Left ventricle myocardium inferior (tissue), 1 donor: Measurements from ENCODE around the gene ATXN7. TPM values are rescaled to one million over a fixed set of nuclear protein-coding genes. Genes with fewer than 3 reads are reported as not detected.

Experiments
- DNase-seq: peaks from one replicate; pipeline ENCODE4 v3.0.0-alpha.2; 2020
- H3K27ac ChIP-seq: fragments of 200-600 bp; replicated peaks from 2 replicates; pipeline ENCODE4 v1.8.0; 2021
- H3K27me3 ChIP-seq: fragments of 200-600 bp; 2 replicates; pipeline ENCODE4 v1.8.0; 2021; ENCODE audit warnings: low read depth
- H3K36me3 ChIP-seq: fragments of 200-600 bp; 2 replicates; pipeline ENCODE4 v1.8.0; 2021
- H3K4me1 ChIP-seq: fragments of 200-600 bp; 2 replicates; pipeline ENCODE4 v1.8.0; 2021
- H3K4me3 ChIP-seq: fragments of 200-600 bp; 2 replicates; pipeline ENCODE4 v1.8.0; 2021; ENCODE audit warnings: mild to moderate bottlenecking, moderate library complexity
- H3K9me3 ChIP-seq: fragments of 200-600 bp; replicated peaks from 2 replicates; pipeline ENCODE4 v1.8.0; 2021
- intact Hi-C: fragments of 100-400 bp; cut with micrococcal nuclease; formaldehyde crosslinking; loops from one replicate; pipeline ENCODE4 v1.11.0; 2022
- total RNA-seq: library from RNA; stranded (reverse); fragmentation: NEBNext Ultra II Directional; extraction: Animal tissue kit (Norgen Biotek cat#: 25700); gene quantifications from one replicate; pipeline ENCODE4 v1.2.1, GENCODE V29; 2021
- TF ChIP-seq, protein P1 (sequence below): fragments of 200-600 bp; IDR thresholded peaks from 2 replicates; pipeline ENCODE4 v1.8.0; 2021; ENCODE audit warnings: antibody characterized with exemption, mild to moderate bottlenecking, borderline replicate concordance
- donor health status: DM: no; HTN: yes; CAD: no; lungs with severe emphysema.

Gene ATXN7
- total RNA-seq, 1 donor from 2014 or later, result 12.1 TPM

DNA sequence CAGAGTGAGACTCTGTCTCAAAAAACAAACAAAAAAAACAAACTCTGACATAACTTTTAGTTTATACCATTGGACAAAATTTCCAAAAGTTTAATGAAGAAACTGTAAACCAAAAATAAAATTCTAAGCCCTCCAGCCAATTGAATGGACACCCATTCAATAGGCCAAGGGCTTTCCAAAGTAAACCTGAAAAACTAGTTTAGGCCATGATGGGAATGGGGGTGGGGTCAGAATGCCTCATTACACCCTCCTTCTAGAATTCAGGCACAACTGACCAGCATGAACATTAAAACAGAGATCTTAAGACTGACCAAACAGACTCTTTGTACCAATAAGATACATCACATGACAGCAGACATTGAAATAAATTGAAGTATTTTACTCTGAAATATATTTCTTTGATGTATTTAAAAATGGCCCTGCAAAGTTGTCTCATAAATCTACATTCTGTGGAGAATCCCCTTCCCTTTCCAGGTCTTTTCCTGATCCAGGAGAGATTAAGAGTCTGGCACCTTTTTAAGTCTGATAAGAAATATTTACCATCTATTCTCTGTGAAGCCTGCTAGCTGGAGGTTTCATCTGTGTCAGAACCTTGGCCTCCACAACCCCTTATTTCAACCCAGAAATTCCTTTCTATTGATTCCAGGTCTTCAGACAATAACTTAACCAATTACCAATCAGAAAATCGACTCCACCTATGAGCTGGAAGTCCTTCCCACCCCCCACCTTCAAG, 15.8 kb upstream of the ATXN7 start:
- TF ChIP-seq, protein P1, sequence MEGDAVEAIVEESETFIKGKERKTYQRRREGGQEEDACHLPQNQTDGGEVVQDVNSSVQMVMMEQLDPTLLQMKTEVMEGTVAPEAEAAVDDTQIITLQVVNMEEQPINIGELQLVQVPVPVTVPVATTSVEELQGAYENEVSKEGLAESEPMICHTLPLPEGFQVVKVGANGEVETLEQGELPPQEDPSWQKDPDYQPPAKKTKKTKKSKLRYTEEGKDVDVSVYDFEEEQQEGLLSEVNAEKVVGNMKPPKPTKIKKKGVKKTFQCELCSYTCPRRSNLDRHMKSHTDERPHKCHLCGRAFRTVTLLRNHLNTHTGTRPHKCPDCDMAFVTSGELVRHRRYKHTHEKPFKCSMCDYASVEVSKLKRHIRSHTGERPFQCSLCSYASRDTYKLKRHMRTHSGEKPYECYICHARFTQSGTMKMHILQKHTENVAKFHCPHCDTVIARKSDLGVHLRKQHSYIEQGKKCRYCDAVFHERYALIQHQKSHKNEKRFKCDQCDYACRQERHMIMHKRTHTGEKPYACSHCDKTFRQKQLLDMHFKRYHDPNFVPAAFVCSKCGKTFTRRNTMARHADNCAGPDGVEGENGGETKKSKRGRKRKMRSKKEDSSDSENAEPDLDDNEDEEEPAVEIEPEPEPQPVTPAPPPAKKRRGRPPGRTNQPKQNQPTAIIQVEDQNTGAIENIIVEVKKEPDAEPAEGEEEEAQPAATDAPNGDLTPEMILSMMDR, result no peak
- intact Hi-C loops, result no loop called here
- Histone ChIP-seq H3K9me3 (no peaks in the 10 kb centered on the region), H3K4me3 (no peak overlapping the region), H3K4me1 (peaks cover 9% of the 10 kb centered on the region), H3K27me3 (no peaks in the 10 kb centered on the region), H3K27ac (no peak overlapping the region), H3K36me3 (no peaks in the 10 kb centered on the region)
- no peak for DNase-seq

DNA sequence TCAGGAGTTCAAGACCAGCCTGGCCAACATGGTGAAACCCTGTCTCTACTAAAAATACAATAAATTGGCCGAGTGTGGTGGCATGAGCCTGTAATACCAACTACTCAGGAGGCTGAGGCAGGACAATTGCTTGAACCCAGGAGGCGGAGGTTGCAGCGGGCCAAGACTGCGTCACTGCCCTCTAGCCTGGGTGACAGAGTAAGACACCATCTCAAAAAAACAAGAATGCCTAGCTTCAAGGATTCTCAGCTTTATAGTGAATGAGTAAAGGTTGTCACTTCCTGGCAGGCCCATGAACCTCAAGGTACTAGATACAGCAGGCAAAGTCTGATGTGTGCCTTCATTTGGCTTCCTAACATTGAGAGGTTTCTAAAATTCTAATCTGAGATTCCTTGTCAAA, 14.5 kb upstream of the ATXN7 start:
- peaks cover 9% of the 10 kb centered on the region for H3K4me1 ChIP-seq
- H3K36me3 ChIP-seq, result no peaks in the 10 kb centered on the region
- H3K27me3 ChIP-seq, result no peaks in the 10 kb centered on the region
- H3K4me3 ChIP-seq, result no peak overlapping the region
- no peaks in the 10 kb centered on the region for H3K9me3 ChIP-seq
- intact Hi-C loops, result no loop called here
- TF ChIP-seq, protein P1, result no peak
- H3K27ac ChIP-seq, result no peak overlapping the region
- DNase-seq, result no peak

DNA sequence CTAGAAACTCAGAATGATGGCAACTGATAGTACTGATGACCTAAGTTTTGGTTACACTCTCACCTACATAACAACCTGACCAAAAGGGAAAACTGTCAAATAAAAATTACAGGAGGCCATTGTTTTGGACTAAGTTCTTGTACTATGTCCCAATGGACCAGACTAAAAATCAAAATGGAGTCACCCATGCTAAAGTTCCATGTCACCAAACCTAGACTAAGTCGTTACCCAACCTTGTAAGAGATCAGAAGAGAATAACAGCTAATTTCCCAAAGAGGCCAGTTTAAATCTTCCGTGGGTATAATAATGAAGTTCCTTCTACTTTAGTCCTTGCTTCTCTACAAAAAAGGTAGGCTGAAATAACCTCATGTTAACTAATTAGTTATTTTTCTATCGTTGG, 12.4 kb upstream of the ATXN7 start:
- DNase-seq, result no peak
- TF ChIP-seq, protein P1, result no peak
- Histone ChIP-seq H3K9me3 (no peaks in the 10 kb centered on the region), H3K27me3 (no peaks in the 10 kb centered on the region), H3K36me3 (no peaks in the 10 kb centered on the region), H3K4me1 (no peaks in the 10 kb centered on the region), H3K27ac (no peak overlapping the region), H3K4me3 (no peak overlapping the region)
- intact Hi-C loops, result no loop called here

DNA sequence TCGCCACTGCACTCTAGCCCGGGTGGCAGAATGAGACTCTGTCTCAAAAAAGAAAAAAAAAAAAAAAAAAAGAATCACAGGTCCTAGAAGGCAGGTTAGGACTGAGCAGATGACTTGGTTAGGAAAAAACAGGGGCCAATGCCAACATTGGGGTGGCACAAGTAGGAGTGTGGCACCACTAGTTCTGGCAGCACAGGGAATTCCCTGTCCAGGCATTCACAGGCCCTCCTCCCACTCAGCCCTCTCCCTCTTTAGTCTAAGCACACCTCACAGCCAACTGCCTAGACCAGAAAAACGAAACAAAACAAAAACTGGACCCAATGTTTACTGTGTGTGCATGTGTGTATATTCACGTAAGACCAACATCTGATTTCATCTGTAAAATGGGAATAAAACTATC, 10.6 kb upstream of the ATXN7 start:
- TF ChIP-seq, protein P1, result no peak
- no peak overlapping the region for H3K27ac ChIP-seq
- no peaks in the 10 kb centered on the region for H3K4me1 ChIP-seq
- DNase-seq, result no peak
- H3K4me3 ChIP-seq, result no peak overlapping the region
- no peaks in the 10 kb centered on the region for H3K9me3 ChIP-seq
- H3K36me3 ChIP-seq, result no peaks in the 10 kb centered on the region
- no peaks in the 10 kb centered on the region for H3K27me3 ChIP-seq
- intact Hi-C loops, result no loop called here

DNA sequence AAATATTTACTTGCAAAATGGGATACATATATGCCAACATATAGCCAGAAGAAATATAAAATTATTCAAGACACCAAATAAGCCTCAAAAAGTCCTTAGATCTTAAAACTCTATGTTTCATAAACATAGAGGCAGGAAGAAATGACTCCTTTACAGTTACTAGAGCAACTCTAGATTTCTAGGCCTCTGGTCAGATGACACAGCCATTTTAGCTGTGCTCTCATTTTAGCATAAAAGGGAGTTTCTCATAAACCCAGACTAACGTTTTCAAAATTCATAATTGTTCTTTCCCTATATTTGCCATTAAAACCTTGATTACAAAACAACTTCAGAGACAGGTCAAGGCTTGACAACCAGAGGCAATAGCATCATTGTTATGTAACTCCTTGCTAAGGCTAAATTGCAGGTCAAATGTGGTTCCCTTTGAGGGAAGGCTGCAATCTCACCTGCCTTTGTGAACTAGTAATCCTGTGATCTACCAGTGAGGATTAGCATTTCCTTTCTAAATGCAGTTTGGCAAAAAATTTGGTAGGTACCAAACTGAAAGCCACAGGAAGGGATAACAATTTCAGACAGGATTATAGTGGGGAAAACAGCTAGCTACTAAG, 8.2 kb upstream of the ATXN7 start:
- H3K4me1 ChIP-seq, result no peaks in the 10 kb centered on the region
- intact Hi-C loops, result no loop called here
- H3K27ac ChIP-seq, result no peak overlapping the region

More for the DNA sequence above, 8.2 kb upstream of the ATXN7 start:
- Histone ChIP-seq H3K36me3 (no peaks in the 10 kb centered on the region), H3K27me3 (no peaks in the 10 kb centered on the region), H3K9me3 (no peaks in the 10 kb centered on the region), H3K4me3 (no peak overlapping the region)
- DNase-seq, result no peak
- TF ChIP-seq, protein P1, result no peak
